A549 (cell line): ENCODE data around the gene SOSTDC1. TPM values are rescaled to one million over a fixed set of nuclear protein-coding genes. Genes with fewer than 3 reads are reported as not detected.

ENCODE experiments used
- ATAC-seq, 2 experiments: fragments of 200-7000 bp in 1 of 2; fragments of >200 bp in 1 of 2; cut with Nextera tagmentation in 1 of 2; cut with Tn5 transposase in 1 of 2; 3 replicates each; pipeline versions ENCODE4 v1.8.0 to v1.9.1; 2018 to 2020; ENCODE audit warnings: mild to moderate bottlenecking in 1 of 2, moderate library complexity in 1 of 2
- CTCF ChIA-PET: fragments of 300-600 bp; sonication (Branson Sonifier 250); formaldehyde crosslinking; extraction: SDS; loops from one replicate; lab custom pipeline; 2021; ENCODE audit warnings: antibody characterized with exemption, inconsistent platforms; lab: Yijun Ruan, JAX
- POLR2A ChIA-PET: fragments of 350-600 bp; formaldehyde crosslinking; extraction: SDS; loops from one replicate; lab custom pipeline; 2021; ENCODE audit warnings: antibody characterized with exemption, inconsistent platforms; lab: Yijun Ruan, JAX
- DNase-seq, 2 experiments: peaks; one replicate each; pipeline versions ENCODE4 v3.0.0 to v3.0.0-alpha.2; 2011 to 2016; ENCODE audit warnings: low read depth in 1 of 2, low spot score in 1 of 2
- FAIRE-seq: peaks from 2 replicates; lab custom pipeline; 2011; peaks lifted over from hg19 to GRCh38; lab: Jason Lieb, UNC
- H3K27ac ChIP-seq, 2 experiments: fragments of >200 bp; sonication (Bioruptor Twin); formaldehyde crosslinking; 3 replicates each; pipeline ENCODE4 v1.5.1; 2016 to 2017
- H3K4me1 ChIP-seq: fragments of >200 bp; sonication (Bioruptor Twin); formaldehyde crosslinking; 3 replicates; pipeline ENCODE4 v1.6.1; 2016
- H3K4me2 ChIP-seq: fragments of >200 bp; sonication (Bioruptor Twin); formaldehyde crosslinking; 3 replicates; pipeline ENCODE4 v1.6.1; 2016
- H3K4me3 ChIP-seq: fragments of >200 bp; sonication (Bioruptor Twin); formaldehyde crosslinking; 3 replicates; pipeline ENCODE4 v1.5.1; 2016
- H3K9me3 ChIP-seq: fragments of >200 bp; sonication (Bioruptor Twin); formaldehyde crosslinking; 3 replicates; pipeline ENCODE4 v1.6.1; 2016
- BHLHE40 ChIP-seq: IDR thresholded peaks from 2 replicates; pipeline ENCODE4 v1.6.1; 2012; ENCODE audit warnings: low read depth, low read length, inconsistent platforms
- CBX8 ChIP-seq: fragments of 200-600 bp; sonication (generic); IDR thresholded peaks from 2 replicates; pipeline ENCODE4 v1.6.1; 2016
- CEBPB ChIP-seq, 2 experiments: fragments of >200 bp in 1 of 2; sonication (Bioruptor Twin) in 1 of 2; formaldehyde crosslinking in 1 of 2; IDR thresholded peaks; 2 replicates each; pipeline ENCODE4 v1.6.1; 2012 to 2016
- CHD2 ChIP-seq: fragments of 150-350 bp; IDR thresholded peaks from 2 replicates; pipeline ENCODE4 v1.6.1; 2014; ENCODE audit warnings: low read length; ENCODE audit not compliant: partially characterized antibody
- CHD4 ChIP-seq: fragments of 200-600 bp; sonication (generic); IDR thresholded peaks from 2 replicates; pipeline ENCODE4 v1.6.1; 2016; ENCODE audit warnings: antibody characterized with exemption, mild to moderate bottlenecking, borderline replicate concordance
- CTCF ChIP-seq: fragments of >200 bp; sonication (Bioruptor Twin); formaldehyde crosslinking; IDR thresholded peaks from 3 replicates; pipeline ENCODE4 v1.5.1; 2016
- EHF ChIP-seq: fragments of 250-450 bp; sonication (Bioruptor Pico); IDR thresholded peaks from 2 replicates; pipeline ENCODE4 v1.5.0; 2020; ENCODE audit warnings: mild to moderate bottlenecking
- EHMT2 ChIP-seq: fragments of 200-600 bp; sonication (generic); IDR thresholded peaks from 2 replicates; pipeline ENCODE4 v1.6.1; 2016; ENCODE audit warnings: antibody characterized with exemption, low read depth, mild to moderate bottlenecking, moderate library complexity
- ESRRA ChIP-seq: fragments of 150-350 bp; IDR thresholded peaks from 2 replicates; pipeline ENCODE4 v1.6.1; 2014; ENCODE audit warnings: mild to moderate bottlenecking, low read length, borderline replicate concordance
- FOSL2 ChIP-seq, 2 experiments: fragments of 450-650 bp in 1 of 2; fragments of >200 bp in 1 of 2; sonication (Bioruptor Twin) in 1 of 2; formaldehyde crosslinking; IDR thresholded peaks; 2 replicates each; pipeline versions ENCODE4 v1.5.0 to v1.6.1; 2016 to 2020; ENCODE audit warnings: mild to moderate bottlenecking in 1 of 2, moderate library complexity in 1 of 2
- HMGXB4 ChIP-seq: fragments of 250-450 bp; sonication (Bioruptor Pico); IDR thresholded peaks from 2 replicates; pipeline ENCODE4 v1.5.0; 2021; ENCODE audit warnings: mild to moderate bottlenecking, moderate library complexity, borderline replicate concordance
- HOXA7 ChIP-seq: fragments of 250-450 bp; sonication (Bioruptor Pico); IDR thresholded peaks from 2 replicates; pipeline ENCODE4 v1.5.0; 2020; ENCODE audit warnings: mild to moderate bottlenecking, moderate library complexity
- HOXB13 ChIP-seq: fragments of 250-450 bp; sonication (Bioruptor Pico); IDR thresholded peaks from 2 replicates; pipeline ENCODE4 v1.5.0; 2020; ENCODE audit warnings: low read depth, mild to moderate bottlenecking, moderate library complexity
- JUN ChIP-seq, 2 experiments: fragments of >200 bp; sonication (Bioruptor Twin); formaldehyde crosslinking; IDR thresholded peaks; 2 replicates in 1 of 2; 3 replicates in 1 of 2; pipeline ENCODE4 v1.6.1; 2016 to 2017
- JUNB ChIP-seq: fragments of >200 bp; sonication (Bioruptor Twin); formaldehyde crosslinking; IDR thresholded peaks from 2 replicates; pipeline ENCODE4 v1.6.1; 2016
- KDM5A ChIP-seq: fragments of 200-600 bp; sonication (generic); IDR thresholded peaks from 2 replicates; pipeline ENCODE4 v1.6.1; 2016; ENCODE audit warnings: antibody characterized with exemption, mild to moderate bottlenecking
- MAZ ChIP-seq: fragments of 150-350 bp; IDR thresholded peaks from 2 replicates; pipeline ENCODE4 v1.6.1; 2014; ENCODE audit warnings: antibody characterized with exemption, low read depth, low read length, borderline replicate concordance
- NFE2L2 ChIP-seq: fragments of 150-350 bp; conservative IDR thresholded peaks from 2 replicates; pipeline ENCODE4 v1.6.1; 2014; ENCODE audit warnings: low read length
- NR3C1 ChIP-seq: fragments of >200 bp; sonication (Bioruptor Twin); formaldehyde crosslinking; IDR thresholded peaks from 3 replicates; pipeline ENCODE4 v1.6.1; 2017
- POLR2AphosphoS2 ChIP-seq: conservative IDR thresholded peaks from 2 replicates; pipeline ENCODE4 v1.6.1; 2012; ENCODE audit warnings: low read length, improper control_type of control experiment, inconsistent platforms
- SMC3 ChIP-seq: fragments of >200 bp; sonication (Bioruptor Twin); formaldehyde crosslinking; IDR thresholded peaks from 3 replicates; pipeline ENCODE4 v1.6.1; 2018; ENCODE audit warnings: inconsistent platforms
- SREBF2 ChIP-seq: fragments of 450-650 bp; IDR thresholded peaks from 2 replicates; pipeline ENCODE4 v1.6.1; 2014; ENCODE audit warnings: mild to moderate bottlenecking, moderate library complexity
- TFCP2L1 ChIP-seq: fragments of 250-450 bp; sonication (Bioruptor Pico); IDR thresholded peaks from 2 replicates; pipeline ENCODE4 v1.5.0; 2021; ENCODE audit warnings: mild to moderate bottlenecking
- ZC3H11A ChIP-seq: fragments of 450-650 bp; IDR thresholded peaks from 2 replicates; pipeline ENCODE4 v1.6.1; 2014; ENCODE audit warnings: antibody characterized with exemption, mild to moderate bottlenecking
- ZNF302 ChIP-seq: fragments of 250-450 bp; sonication (Bioruptor Pico); IDR thresholded peaks from 2 replicates; pipeline ENCODE4 v1.9.0; 2021; ENCODE audit warnings: inconsistent platforms, mild to moderate bottlenecking, moderate library complexity
- WGBS: methylation state at CpG from one replicate; pipeline ENCODE4 v1.1.6; 2017; ENCODE audit errors: missing lambda C conversion rate; 5-methylcytosine and 5-hydroxymethylcytosine counted together
- polyA plus RNA-seq, 4 experiments: library from polyadenylated mRNA; depleted of rRNA in 3 of 4; stranded (reverse); fragments of >200 nt; fragmentation: RNase III in 1 of 4; extraction: RNeasy Plus Mini Kit Qiagen cat#74134 plus additional on column Dnase treatment in 1 of 4; gene quantifications; 2 replicates in 3 of 4; 3 replicates in 1 of 4; pipeline ENCODE4 v1.2.3, GENCODE V29; 2011 to 2017

The SOSTDC1 gene
- polyA plus RNA-seq, 2 of the 4 experiments (the other 2 are of a cell fraction): not detected

- FAIRE-seq: no peak
- Histone ChIP-seq H3K9me3 (no peaks in the 10 kb centered on the region), H3K4me1 (peaks cover 13% of the 10 kb centered on the region), H3K27ac (no peak overlapping the region), H3K4me2 (peak overlapping the region; percentile 38), H3K4me3 (no peak overlapping the region)
- POLR2A ChIA-PET: interaction anchor here (1.3 kb wide), 1 partner anchor 84 kb away, joined by 3 read pairs; no protein-coding TSS in a partner anchor
- ATAC-seq: peak; percentile 59 to 80; a peak in 5 of 6 replicates
- CTCF ChIA-PET: interaction anchor here (1.2 kb wide), 1 partner anchor 61 kb away, joined by 4 read pairs; no protein-coding TSS in a partner anchor
- WGBS: 53% methylated on average over 6 of the region's 6 CpGs
- DNase-seq: peak in 1 of 2 experiments; percentile 57
- TF ChIP-seq HOXA7 (CRISPR knock-in tag): no peak
- no peak for TF ChIP-seq EHMT2
- TF ChIP-seq FOSL2 (IDR thresholded peaks at IDR 0.05): 0 out of 2 replicates have a peak, but pooled peaks have one; percentile 18
- TF ChIP-seq FOSL2 (CRISPR knock-in tag; IDR thresholded peaks at IDR 0.05): no peak
These were observed 38.5 kb upstream of the SOSTDC1 start for GRCh38 chr7:16504019-16504418.

- POLR2A ChIA-PET: no interaction called here
- no peak for ATAC-seq
- Histone ChIP-seq H3K4me2 (no peak overlapping the region), H3K4me3 (no peak overlapping the region), H3K9me3 (no peaks in the 10 kb centered on the region), H3K4me1 (peaks cover 13% of the 10 kb centered on the region), H3K27ac (no peak overlapping the region)
- FAIRE-seq: no peak
- no peak for TF ChIP-seq KDM5A
- TF ChIP-seq CHD2: no peak
- TF ChIP-seq BHLHE40: no peak
- no peak for TF ChIP-seq FOSL2 (IDR thresholded peaks at IDR 0.05)
- TF ChIP-seq FOSL2 (CRISPR knock-in tag; IDR thresholded peaks at IDR 0.05): no peak
- TF ChIP-seq CTCF: no peak
- TF ChIP-seq CBX8: no peak
- TF ChIP-seq MAZ: no peak
- TF ChIP-seq POLR2AphosphoS2: no peak
- no peak for TF ChIP-seq JUN (IDR thresholded peaks at IDR 0.05)
- no peak for TF ChIP-seq ZC3H11A
- TF ChIP-seq CEBPB (IDR thresholded peaks at IDR 0.05): no peak
- no peak for TF ChIP-seq NR3C1
- no peak for TF ChIP-seq EHF (CRISPR knock-in tag)
- TF ChIP-seq TFCP2L1: no peak
- no peak for TF ChIP-seq SREBF2
- no peak for TF ChIP-seq HOXB13
- no peak for TF ChIP-seq ZNF302 (CRISPR knock-in tag)
- TF ChIP-seq CHD4: no peak
- TF ChIP-seq HMGXB4 (CRISPR knock-in tag): no peak
- no peak for DNase-seq
- WGBS: 84% methylated on average over 19 of the region's 19 CpGs
- CTCF ChIA-PET: interaction anchor here (0.6 kb wide), 1 partner anchor 1014 kb away, joined by 3 read pairs; no protein-coding TSS in a partner anchor
These were observed 36.8 kb upstream of the SOSTDC1 start for GRCh38 chr7:16502303-16502702.

GRCh38 chr7:16498122-16498521 is 32.6 kb upstream of the SOSTDC1 start:
- ChIA-PET POLR2A (no interaction called here), CTCF (no interaction called here)
- Histone ChIP-seq H3K27ac (no peak overlapping the region), H3K4me1 (peaks cover 7% of the 10 kb centered on the region; the same call in 1 of the 3 replicates), H3K9me3 (no peaks in the 10 kb centered on the region), H3K4me2 (no peak overlapping the region), H3K4me3 (no peak overlapping the region)
- 48% methylated on average over 2 of the region's 2 CpGs for WGBS
- DNase-seq (no peak), ATAC-seq (no peak), FAIRE-seq (no peak)
- TF ChIP-seq NFE2L2 (no peak), JUNB (no peak), ESRRA (no peak), SMC3 (no peak), ZNF302 (CRISPR knock-in tag) (no peak), POLR2AphosphoS2 (no peak)
